Inflammatory macrophage treated with lipopolysaccharide for 1 hour (primary cell): ENCODE data around the gene NBDY.
A peak's percentile ranks its signal among the peaks of the same experiment; 100 is the strongest.

Experiments
- DNase-seq, 2 donors: peaks; one replicate each; pipeline ENCODE4 v3.0.0-alpha.2; 2020 to 2022

NBDY gene

GRCh38 chrX:56786889-56787733, 58.1 kb downstream of the NBDY start:
- no peak for DNase-seq

GRCh38 chrX:56787734-56788152, 58.7 kb downstream of the NBDY start:
- DNase-seq, result no peak

GRCh38 chrX:56788229-56788628, 59.2 kb downstream of the NBDY start:
- DNase-seq, result no peak

GRCh38 chrX:56788717-56789122, 59.7 kb downstream of the NBDY start:
- DNase-seq, result no peak

GRCh38 chrX:56789518-56790070, 60.6 kb downstream of the NBDY start:
- no peak for DNase-seq

GRCh38 chrX:56790778-56791177, 61.7 kb downstream of the NBDY start:
- no peak for DNase-seq

- peak; percentile 16 to 22 for DNase-seq
Measured at GRCh38 chrX:56791456-56791855, 62.4 kb downstream of the NBDY start.

GRCh38 chrX:56792270-56793111, 63.4 kb downstream of the NBDY start:
- DNase-seq, result no peak

- DNase-seq, result no peak
Measured at GRCh38 chrX:56793112-56793430, 64.0 kb downstream of the NBDY start.

GRCh38 chrX:56793521-56794320, 64.7 kb downstream of the NBDY start:
- no peak for DNase-seq

- no peak for DNase-seq
Measured at GRCh38 chrX:56794404-56795230, 65.6 kb downstream of the NBDY start.

GRCh38 chrX:56795309-56795868, 66.3 kb downstream of the NBDY start:
- DNase-seq, result no peak

- DNase-seq, result no peak
Measured at GRCh38 chrX:56796641-56797395, 67.8 kb downstream of the NBDY start.

GRCh38 chrX:56797574-56798338, 68.7 kb downstream of the NBDY start:
- no peak for DNase-seq

GRCh38 chrX:56798339-56798711, 69.3 kb downstream of the NBDY start:
- DNase-seq, result no peak

- no peak for DNase-seq
Measured at GRCh38 chrX:56798866-56799758, 70.1 kb downstream of the NBDY start.

GRCh38 chrX:56800307-56800706, 71.3 kb downstream of the NBDY start:
- DNase-seq, result no peak

- peak; percentile 28 to 40 for DNase-seq
Measured at GRCh38 chrX:56800801-56801200, 71.8 kb downstream of the NBDY start.

- DNase-seq, result no peak
Measured at GRCh38 chrX:56802428-56802827, 73.4 kb downstream of the NBDY start.
